H9 (cell line): Measurements from ENCODE around the gene OXER1. TPM values are rescaled to one million over a fixed set of nuclear protein-coding genes. Genes with fewer than 3 reads are reported as not detected.

Experiments
- DNase-seq: peaks from one replicate; pipeline ENCODE4 v3.0.0-alpha.2; 2017
- H2AFZ ChIP-seq: one replicate; pipeline ENCODE4 v1.6.1; 2013; ENCODE audit warnings: mild to moderate bottlenecking, low read length, control low read depth, moderate library complexity
- H2AK5ac ChIP-seq: 2 replicates; pipeline ENCODE4 v1.6.1; 2013; ENCODE audit warnings: low read length, control low read depth, mixed read lengths; ENCODE audit not compliant: insufficient read length
- H2BK120ac ChIP-seq: one replicate; pipeline ENCODE4 v1.6.1; 2013; ENCODE audit warnings: low read depth, mild to moderate bottlenecking, low read length, control low read depth, inconsistent platforms; ENCODE audit not compliant: poor library complexity, severe bottlenecking
- H2BK12ac ChIP-seq: 2 replicates; pipeline ENCODE4 v1.6.1; 2013; ENCODE audit warnings: low read length, control low read depth, mixed read lengths, low read depth; ENCODE audit not compliant: insufficient read length
- H2BK15ac ChIP-seq: 2 replicates; pipeline ENCODE4 v1.6.1; 2013; ENCODE audit warnings: low read depth, low read length, control low read depth
- H2BK20ac ChIP-seq: one replicate; pipeline ENCODE4 v1.6.1; 2013; ENCODE audit warnings: low read depth, mild to moderate bottlenecking, low read length, control low read depth, inconsistent platforms; ENCODE audit not compliant: poor library complexity, severe bottlenecking
- H2BK5ac ChIP-seq: 2 replicates; pipeline ENCODE4 v1.6.1; 2013; ENCODE audit warnings: low read length, control low read depth, mixed read lengths; ENCODE audit not compliant: insufficient read length
- H3K14ac ChIP-seq: 2 replicates; pipeline ENCODE4 v1.6.1; 2013; ENCODE audit warnings: low read length, control low read depth; ENCODE audit not compliant: insufficient read depth
- H3K18ac ChIP-seq: 2 replicates; pipeline ENCODE4 v1.6.1; 2013; ENCODE audit warnings: low read depth, mild to moderate bottlenecking, mixed read lengths, low read length, control low read depth; ENCODE audit not compliant: insufficient read length
- H3K23ac ChIP-seq: 2 replicates; pipeline ENCODE4 v1.6.1; 2013; ENCODE audit warnings: low read length, control low read depth, mixed read lengths, low read depth; ENCODE audit not compliant: insufficient read length
- H3K23me2 ChIP-seq: 2 replicates; pipeline ENCODE4 v1.6.1; 2013; ENCODE audit warnings: low read depth, mild to moderate bottlenecking, mixed read lengths, low read length, control low read depth; ENCODE audit not compliant: insufficient read length, poor library complexity, severe bottlenecking
- H3K27ac ChIP-seq: 2 replicates; pipeline ENCODE4 v1.5.1; 2013; ENCODE audit warnings: low read length, control low read depth, mixed read lengths, low read depth; ENCODE audit not compliant: insufficient read length
- H3K27me3 ChIP-seq: 2 replicates; pipeline ENCODE4 v1.6.1; 2013; ENCODE audit warnings: low read length, control low read depth, inconsistent platforms; ENCODE audit not compliant: insufficient read depth
- H3K4ac ChIP-seq: 2 replicates; pipeline ENCODE4 v1.6.1; 2013; ENCODE audit warnings: low read depth, mild to moderate bottlenecking, control low read depth, inconsistent platforms, low read length, moderate library complexity
- H3K4me1 ChIP-seq: 2 replicates; pipeline ENCODE4 v1.6.1; 2013; ENCODE audit warnings: low read length, control low read depth, inconsistent platforms; ENCODE audit not compliant: insufficient read depth
- H3K4me2 ChIP-seq: 2 replicates; pipeline ENCODE4 v1.6.1; 2013; ENCODE audit warnings: low read length, control low read depth, mixed read lengths; ENCODE audit not compliant: insufficient read length, insufficient read depth
- H3K56ac ChIP-seq: 2 replicates; pipeline ENCODE4 v1.6.1; 2013; ENCODE audit warnings: low read depth, mild to moderate bottlenecking, mixed read lengths, low read length, control low read depth; ENCODE audit not compliant: insufficient read length
- H3K79me1 ChIP-seq: 2 replicates; pipeline ENCODE4 v1.6.1; 2013; ENCODE audit warnings: low read depth, mild to moderate bottlenecking, moderate library complexity, low read length, control low read depth, inconsistent platforms; ENCODE audit not compliant: insufficient read depth, poor library complexity, severe bottlenecking
- H3K79me2 ChIP-seq: 2 replicates; pipeline ENCODE4 v1.6.1; 2013; ENCODE audit warnings: low read length, control low read depth, inconsistent platforms; ENCODE audit not compliant: insufficient read depth
- H3K9ac ChIP-seq: 2 replicates; pipeline ENCODE4 v1.6.1; 2013; ENCODE audit warnings: low read length, control low read depth, mixed read lengths; ENCODE audit not compliant: insufficient read length; ENCODE audit errors: extremely low read depth
- H3K9me3 ChIP-seq: one replicate; pipeline ENCODE4 v1.6.1; 2013; ENCODE audit warnings: low read depth, low read length, inconsistent platforms; ENCODE audit not compliant: control insufficient read depth
- H3T11ph ChIP-seq: one replicate; pipeline ENCODE4 v1.6.1; 2013; ENCODE audit warnings: mild to moderate bottlenecking, low read length, control low read depth, inconsistent platforms
- H4K20me1 ChIP-seq: one replicate; pipeline ENCODE4 v1.6.1; 2013; ENCODE audit not compliant: control insufficient read depth, insufficient read length, insufficient read depth
- H4K5ac ChIP-seq: 2 replicates; pipeline ENCODE4 v1.6.1; 2013; ENCODE audit warnings: low read depth, mild to moderate bottlenecking, mixed read lengths, low read length, control low read depth; ENCODE audit not compliant: insufficient read length
- H4K8ac ChIP-seq: replicated peaks from 2 replicates; pipeline ENCODE4 v1.6.1; 2013; ENCODE audit warnings: low read length, control low read depth, mixed read lengths, low read depth; ENCODE audit not compliant: insufficient read length
- H4K91ac ChIP-seq: 2 replicates; pipeline ENCODE4 v1.6.1; 2013; ENCODE audit warnings: low read depth, mild to moderate bottlenecking, moderate library complexity, mixed read lengths, low read length, control low read depth; ENCODE audit not compliant: insufficient read length
- H3K27ac Mint-ChIP-seq, 3 experiments: 2 replicates in 2 of 3; 3 replicates in 1 of 3; pipeline ENCODE4 v1.8.0; 2020 to 2021; ENCODE audit warnings: mixed read lengths in 3 of 3, mild to moderate bottlenecking in 1 of 3, moderate library complexity in 1 of 3
- H3K27me3 Mint-ChIP-seq: 2 replicates; pipeline ENCODE4 v1.8.0; 2021; ENCODE audit warnings: low read depth, mild to moderate bottlenecking, moderate library complexity, mixed read lengths
- H3K36me3 Mint-ChIP-seq, 3 experiments: 2 replicates in 2 of 3; 3 replicates in 1 of 3; pipeline ENCODE4 v1.8.0; 2020 to 2021; ENCODE audit warnings: low read depth in 3 of 3, mixed read lengths in 3 of 3; ENCODE audit not compliant: insufficient read depth in 1 of 3
- H3K4me1 Mint-ChIP-seq, 2 experiments: 2 replicates each; pipeline ENCODE4 v1.8.0; 2020; ENCODE audit warnings: mixed read lengths in 2 of 2
- H3K4me3 Mint-ChIP-seq, 2 experiments: 2 replicates in 1 of 2; 3 replicates in 1 of 2; pipeline ENCODE4 v1.8.0; 2020 to 2021; ENCODE audit warnings: mild to moderate bottlenecking in 2 of 2, mixed read lengths in 2 of 2, moderate library complexity in 1 of 2
- H3K9me3 Mint-ChIP-seq, 2 experiments: 2 replicates in 1 of 2; 3 replicates in 1 of 2; pipeline ENCODE4 v1.8.0; 2020; ENCODE audit warnings: mild to moderate bottlenecking in 2 of 2, mixed read lengths in 2 of 2, moderate library complexity in 1 of 2
- WGBS: extraction: QIAGEN DNeasy Blood & Tissue Kit; methylation state at CpG from one replicate; pipeline ENCODE4 v1.1.7; 2013; ENCODE audit warnings: missing lambda C conversion rate, low lambda C conversion rate, mixed read lengths; ENCODE audit not compliant: insufficient read length; ENCODE audit errors: extremely low coverage; 5-methylcytosine and 5-hydroxymethylcytosine counted together
- total RNA-seq: library from RNA; stranded (reverse); gene quantifications from 2 replicates; pipeline ENCODE4 v1.2.1, GENCODE V29; 2021
- TF ChIP-seq, protein P1 (sequence below): fragments of 200-600 bp; sonication (generic); conservative IDR thresholded peaks from 3 replicates; pipeline ENCODE4 v1.8.0; 2021; ENCODE audit warnings: antibody characterized with exemption, mild to moderate bottlenecking

OXER1 gene
- total RNA-seq, 1 experiment from 2014 or later: 1.6 TPM

DNA sequence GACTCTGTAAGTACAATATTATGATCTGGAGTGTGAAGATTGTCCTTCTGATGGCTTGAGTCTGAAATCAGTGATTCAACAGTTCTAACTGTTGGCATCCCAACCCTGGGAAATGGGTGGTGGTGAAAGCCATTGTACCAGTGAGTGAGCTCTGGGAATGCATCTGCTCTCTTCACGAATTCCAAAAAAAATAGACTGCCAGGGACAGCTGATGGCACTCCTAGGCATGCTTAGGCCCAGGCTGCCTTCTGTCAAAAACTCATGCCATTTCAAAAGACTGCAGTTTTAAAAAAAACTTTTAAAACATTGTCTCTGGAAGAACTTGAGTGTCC, 20.3 kb downstream of the OXER1 start:
- Histone ChIP-seq H3K4me2 (no peak overlapping the region), H3K79me2 (no peaks in the 10 kb centered on the region), H2BK12ac (no peak overlapping the region), H3K4ac (no peak overlapping the region), H3K14ac (no peak overlapping the region), H4K91ac (no peak overlapping the region), H3K4me1 (no peaks in the 10 kb centered on the region), H3K9me3 (no peaks in the 10 kb centered on the region), H3K9ac (no peak overlapping the region), H2AK5ac (no peak overlapping the region), H4K20me1 (no peaks in the 10 kb centered on the region), H3K56ac (no peak overlapping the region), H3K79me1 (no peaks in the 10 kb centered on the region), H4K8ac (no peak overlapping the region), H3T11ph (no peak overlapping the region), H2BK5ac (no peak overlapping the region), H3K23ac (no peak overlapping the region), H2BK15ac (no peak overlapping the region; the same call in 1 of the 2 replicates), H2AFZ (no peak overlapping the region), H3K23me2 (no peaks in the 10 kb centered on the region), H3K27me3 (no peaks in the 10 kb centered on the region), H4K5ac (no peak overlapping the region), H2BK20ac (no peak overlapping the region), H3K27ac (no peak overlapping the region), H3K18ac (no peak overlapping the region), H2BK120ac (no peak overlapping the region)
- Mint-ChIP-seq H3K27me3 (no peaks in the 10 kb centered on the region), H3K27ac (no peak overlapping the region), H3K4me3 (no peak overlapping the region), H3K36me3 (peaks cover 18 to 22% (median 22%) of the 10 kb centered on the region in 3 experiments), H3K9me3 (peaks cover 0 to 4% of the 10 kb centered on the region in 2 experiments; a peak in 2 of 5 replicates), H3K4me1 (peaks cover 13 to 18% of the 10 kb centered on the region in 2 experiments)
- TF ChIP-seq, protein P1, sequence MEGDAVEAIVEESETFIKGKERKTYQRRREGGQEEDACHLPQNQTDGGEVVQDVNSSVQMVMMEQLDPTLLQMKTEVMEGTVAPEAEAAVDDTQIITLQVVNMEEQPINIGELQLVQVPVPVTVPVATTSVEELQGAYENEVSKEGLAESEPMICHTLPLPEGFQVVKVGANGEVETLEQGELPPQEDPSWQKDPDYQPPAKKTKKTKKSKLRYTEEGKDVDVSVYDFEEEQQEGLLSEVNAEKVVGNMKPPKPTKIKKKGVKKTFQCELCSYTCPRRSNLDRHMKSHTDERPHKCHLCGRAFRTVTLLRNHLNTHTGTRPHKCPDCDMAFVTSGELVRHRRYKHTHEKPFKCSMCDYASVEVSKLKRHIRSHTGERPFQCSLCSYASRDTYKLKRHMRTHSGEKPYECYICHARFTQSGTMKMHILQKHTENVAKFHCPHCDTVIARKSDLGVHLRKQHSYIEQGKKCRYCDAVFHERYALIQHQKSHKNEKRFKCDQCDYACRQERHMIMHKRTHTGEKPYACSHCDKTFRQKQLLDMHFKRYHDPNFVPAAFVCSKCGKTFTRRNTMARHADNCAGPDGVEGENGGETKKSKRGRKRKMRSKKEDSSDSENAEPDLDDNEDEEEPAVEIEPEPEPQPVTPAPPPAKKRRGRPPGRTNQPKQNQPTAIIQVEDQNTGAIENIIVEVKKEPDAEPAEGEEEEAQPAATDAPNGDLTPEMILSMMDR: no peak
- no peak for DNase-seq
- no CpG with 5 or more reads among the region's 1 CpG for WGBS
